ENCODE data around the gene UTY.

UTY gene

DNA sequence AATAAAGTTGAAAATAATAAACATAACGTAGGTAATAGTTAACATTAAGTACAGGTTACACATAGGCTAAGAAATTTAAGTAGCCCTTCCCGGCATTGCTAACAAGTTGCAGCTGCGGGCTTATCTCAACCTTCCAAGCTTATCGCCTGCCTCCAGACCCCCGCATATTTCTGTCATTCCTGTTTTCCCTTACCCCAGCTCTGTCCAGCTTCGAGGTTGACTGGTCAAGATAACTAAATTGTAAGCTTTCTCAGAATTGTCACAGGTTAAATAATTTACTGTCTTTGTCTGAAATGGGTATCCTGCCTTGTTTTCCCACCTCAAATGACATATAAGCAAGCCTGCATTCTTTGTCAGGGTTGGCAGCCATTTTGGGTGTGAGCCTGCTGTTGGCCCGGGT is 36.7 kb downstream of the UTY start:
- no peak overlapping the region for H3K4me2 ChIP-seq (ENCODE audit: low read length)
- H3K27ac ChIP-seq (ENCODE audit: low read depth, low read length, poor library complexity, severe bottlenecking) = no peak overlapping the region
- H3K4me1 ChIP-seq (ENCODE audit: insufficient read depth, low read length, severe bottlenecking) = no peaks in the 10 kb centered on the region
- no peak overlapping the region for H3K4me3 ChIP-seq (ENCODE audit: low read depth, low read length, poor library complexity, severe bottlenecking)
- H3K9ac ChIP-seq (ENCODE audit: low read length) = no peak overlapping the region
- no peaks in the 10 kb centered on the region for H3K9me3 ChIP-seq (ENCODE audit: low read length)
- H3K79me2 ChIP-seq (ENCODE audit: insufficient read depth, low read length) = no peaks in the 10 kb centered on the region
- H2AFZ ChIP-seq (ENCODE audit: low read length) = no peak overlapping the region
- H3K9me2 ChIP-seq (ENCODE audit: low read depth, low read length) = no peaks in the 10 kb centered on the region
- peaks cover 53% of the 10 kb centered on the region for H3K36me3 ChIP-seq (ENCODE audit: insufficient read depth, low read length)
- H3K27me3 ChIP-seq (ENCODE audit: insufficient read depth, low read length) = no peaks in the 10 kb centered on the region
- no peaks in the 10 kb centered on the region for H3F3A ChIP-seq (ENCODE audit: insufficient read depth, low read length)
- TF ChIP-seq EZH2 (IDR thresholded peaks at IDR 0.05; ENCODE audit: borderline replicate concordance, low read length) = no peak
- TF ChIP-seq CTCF (IDR thresholded peaks at IDR 0.05; ENCODE audit: low read length) = no peak
- H4K20me1 ChIP-seq (ENCODE audit: insufficient read depth, low read length) = no peaks in the 10 kb centered on the region

- H2AFZ ChIP-seq (ENCODE audit: low read length) = no peak overlapping the region
- H3K36me3 ChIP-seq (ENCODE audit: insufficient read depth, low read length) = peaks cover 35% of the 10 kb centered on the region
- no peaks in the 10 kb centered on the region for H3K27me3 ChIP-seq (ENCODE audit: insufficient read depth, low read length)
- TF ChIP-seq EZH2 (IDR thresholded peaks at IDR 0.05; ENCODE audit: borderline replicate concordance, low read length) (no peak), CTCF (IDR thresholded peaks at IDR 0.05; ENCODE audit: low read length) (no peak)
- no peak overlapping the region for H3K4me2 ChIP-seq (ENCODE audit: low read length)
- no peaks in the 10 kb centered on the region for H3F3A ChIP-seq (ENCODE audit: insufficient read depth, low read length)
- no peak overlapping the region for H3K9ac ChIP-seq (ENCODE audit: low read length)
- 0 out of 2 replicates have a peak, but pooled peaks cover under 1% of the 10 kb centered on the region for H3K79me2 ChIP-seq (ENCODE audit: insufficient read depth, low read length)
- H3K9me3 ChIP-seq (ENCODE audit: low read length) = no peaks in the 10 kb centered on the region
- no peaks in the 10 kb centered on the region for H3K9me2 ChIP-seq (ENCODE audit: low read depth, low read length)
- no peaks in the 10 kb centered on the region for H4K20me1 ChIP-seq (ENCODE audit: insufficient read depth, low read length)
- peaks cover 1% of the 10 kb centered on the region for H3K4me1 ChIP-seq (ENCODE audit: insufficient read depth, low read length, severe bottlenecking)
- no peak overlapping the region for H3K27ac ChIP-seq (ENCODE audit: low read depth, low read length, poor library complexity, severe bottlenecking)
- no peak overlapping the region for H3K4me3 ChIP-seq (ENCODE audit: low read depth, low read length, poor library complexity, severe bottlenecking)
These were observed 39.0 kb downstream of the UTY start for GRCh38 chrY:13440811-13441210.

DNA sequence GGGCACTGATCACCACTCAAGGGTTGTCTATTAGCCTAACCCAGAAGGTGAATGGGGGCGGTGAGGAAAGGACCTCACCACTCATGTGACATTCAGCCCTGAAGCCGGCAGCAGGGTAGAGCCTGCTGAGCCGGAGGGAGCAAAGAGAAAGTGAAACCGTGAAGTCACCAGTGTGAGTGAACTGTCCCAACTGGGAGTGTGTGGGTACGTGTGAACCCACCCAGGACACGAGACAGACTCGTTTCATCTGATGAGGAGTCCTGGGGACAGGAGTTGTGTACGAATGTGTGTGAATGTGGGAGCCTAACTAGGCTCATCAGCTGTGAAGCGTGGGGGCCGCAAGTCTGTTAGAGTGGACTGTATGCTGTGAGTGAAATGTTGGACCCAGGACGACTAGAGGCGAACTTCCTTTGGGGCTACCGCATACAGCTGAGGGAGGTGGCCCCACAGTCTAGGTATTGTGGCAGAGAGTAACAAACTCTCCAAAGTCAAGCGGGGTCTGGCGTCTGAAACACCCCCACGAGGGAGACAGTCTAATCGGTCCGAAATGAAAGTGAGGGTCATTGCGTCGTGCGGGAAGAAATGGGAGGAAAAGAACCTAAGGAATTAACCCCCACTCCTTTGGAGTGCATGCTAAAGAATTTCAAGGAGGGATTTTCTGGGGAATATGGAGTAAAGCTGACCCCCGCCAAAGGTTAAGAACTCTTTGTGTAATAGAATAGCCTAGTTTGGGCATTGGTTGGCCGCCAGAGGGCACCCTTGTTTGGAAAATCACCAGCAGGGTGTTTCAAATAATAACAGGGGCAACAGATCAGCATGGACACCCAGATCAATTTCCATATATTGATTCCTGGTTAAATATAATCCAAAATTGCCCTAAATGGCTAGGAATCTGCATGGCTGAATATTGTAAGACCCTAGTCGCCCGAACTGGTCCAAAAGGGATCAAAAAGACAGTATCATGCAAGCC is 43.6 kb downstream of the UTY start:
- Histone ChIP-seq H4K20me1 (ENCODE audit: insufficient read depth, low read length) (no peaks in the 10 kb centered on the region), H3K9me3 (ENCODE audit: low read length) (0 out of 2 replicates have a peak, but pooled peaks cover 3% of the 10 kb centered on the region), H3K4me1 (ENCODE audit: insufficient read depth, low read length, severe bottlenecking) (peaks cover 6% of the 10 kb centered on the region), H3K27me3 (ENCODE audit: insufficient read depth, low read length) (no peaks in the 10 kb centered on the region), H3K36me3 (ENCODE audit: insufficient read depth, low read length) (peaks cover 33% of the 10 kb centered on the region), H3K9me2 (ENCODE audit: low read depth, low read length) (no peaks in the 10 kb centered on the region), H3K9ac (ENCODE audit: low read length) (peak overlapping the region; percentile 62), H3F3A (ENCODE audit: insufficient read depth, low read length) (no peaks in the 10 kb centered on the region), H2AFZ (ENCODE audit: low read length) (no peak overlapping the region), H3K4me2 (ENCODE audit: low read length) (peak overlapping the region; percentile 64), H3K27ac (ENCODE audit: low read depth, low read length, poor library complexity, severe bottlenecking) (peak overlapping the region; percentile 4), H3K79me2 (ENCODE audit: insufficient read depth, low read length) (peaks cover 44% of the 10 kb centered on the region), H3K4me3 (ENCODE audit: low read depth, low read length, poor library complexity, severe bottlenecking) (peak overlapping the region; percentile 61)
- TF ChIP-seq EZH2 (IDR thresholded peaks at IDR 0.05; ENCODE audit: borderline replicate concordance, low read length) (no peak), CTCF (IDR thresholded peaks at IDR 0.05; ENCODE audit: low read length) (peak; percentile 51; the same call in 1 of the 2 replicates)
